ENCODE results near the gene THPO.

DNA sequence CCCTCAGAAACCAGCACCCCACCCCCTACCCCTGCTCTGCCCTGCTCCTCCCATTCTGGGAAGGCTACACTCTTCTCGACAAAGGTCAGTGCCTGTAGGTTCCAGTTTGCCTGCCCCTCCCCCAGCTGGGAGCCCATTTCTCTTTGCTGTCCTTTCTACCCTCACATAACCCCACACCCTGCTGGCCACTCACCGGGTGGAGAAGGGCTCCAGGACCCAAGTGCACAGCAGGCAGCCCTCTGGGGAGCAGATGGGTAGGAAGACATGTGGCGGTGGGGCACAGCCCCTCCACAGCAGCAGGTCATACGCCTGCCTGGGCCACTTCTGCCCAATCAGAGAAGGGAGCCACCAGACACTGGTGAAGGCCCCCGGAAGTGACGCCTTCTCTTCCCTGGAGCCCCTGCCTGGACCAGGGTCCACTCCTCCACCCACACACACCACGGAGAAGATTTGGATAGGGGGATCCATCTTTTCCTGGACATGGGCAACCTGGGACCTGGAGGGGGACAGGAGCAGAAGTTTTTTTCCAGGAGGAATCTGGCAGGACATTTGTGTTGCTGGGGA lies at the start of gene THPO:
- TF ChIP-seq, protein P1, sequence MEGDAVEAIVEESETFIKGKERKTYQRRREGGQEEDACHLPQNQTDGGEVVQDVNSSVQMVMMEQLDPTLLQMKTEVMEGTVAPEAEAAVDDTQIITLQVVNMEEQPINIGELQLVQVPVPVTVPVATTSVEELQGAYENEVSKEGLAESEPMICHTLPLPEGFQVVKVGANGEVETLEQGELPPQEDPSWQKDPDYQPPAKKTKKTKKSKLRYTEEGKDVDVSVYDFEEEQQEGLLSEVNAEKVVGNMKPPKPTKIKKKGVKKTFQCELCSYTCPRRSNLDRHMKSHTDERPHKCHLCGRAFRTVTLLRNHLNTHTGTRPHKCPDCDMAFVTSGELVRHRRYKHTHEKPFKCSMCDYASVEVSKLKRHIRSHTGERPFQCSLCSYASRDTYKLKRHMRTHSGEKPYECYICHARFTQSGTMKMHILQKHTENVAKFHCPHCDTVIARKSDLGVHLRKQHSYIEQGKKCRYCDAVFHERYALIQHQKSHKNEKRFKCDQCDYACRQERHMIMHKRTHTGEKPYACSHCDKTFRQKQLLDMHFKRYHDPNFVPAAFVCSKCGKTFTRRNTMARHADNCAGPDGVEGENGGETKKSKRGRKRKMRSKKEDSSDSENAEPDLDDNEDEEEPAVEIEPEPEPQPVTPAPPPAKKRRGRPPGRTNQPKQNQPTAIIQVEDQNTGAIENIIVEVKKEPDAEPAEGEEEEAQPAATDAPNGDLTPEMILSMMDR (IDR thresholded peaks at IDR 0.05; ENCODE audit: low read length): no peak
- TF ChIP-seq EZH2 (IDR thresholded peaks at IDR 0.05; ENCODE audit: borderline replicate concordance, low read length): no peak
